Measurements from ENCODE around the gene YPEL2. TPM values are rescaled to one million over a fixed set of nuclear protein-coding genes. Genes with fewer than 3 reads are reported as not detected.

Gene YPEL2
- total and polyA plus RNA-seq, 2 donors (not counting 3 experiments of a cell fraction or from before 2014, with no cell fraction given) = 36.5 to 66.8 TPM

DNA sequence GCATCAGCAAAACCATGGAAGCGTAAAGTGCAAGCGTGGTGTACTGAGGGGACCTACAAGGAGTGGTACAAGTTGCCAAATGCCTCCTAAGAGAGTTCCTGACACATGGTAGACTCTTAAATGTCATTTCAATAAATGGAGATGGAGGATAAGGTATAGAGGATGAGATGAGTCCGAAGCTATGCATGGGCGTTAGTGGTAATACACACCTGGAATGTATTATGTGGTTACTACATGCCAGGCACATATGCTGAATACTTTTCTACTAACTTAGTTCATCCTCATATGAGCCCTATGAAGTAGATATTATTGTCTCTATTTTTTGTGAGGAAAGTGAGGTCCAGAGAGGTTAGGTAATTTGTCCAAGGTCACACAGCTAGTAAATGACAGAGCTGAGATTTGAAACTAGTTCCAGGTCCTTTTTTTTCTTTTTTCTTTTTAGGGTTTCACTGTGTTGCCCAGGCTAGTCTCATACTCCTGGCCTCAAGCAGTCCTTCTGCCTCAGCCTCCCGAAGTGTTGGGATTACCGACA, 15.5 kb downstream of the YPEL2 start:
- BruUV-seq (replicated peaks) = no TSS peak
- Histone ChIP-seq H3K9me3 (replicated peaks; ENCODE audit: control insufficient read depth, insufficient read depth, low read length) (no peaks in the 10 kb centered on the region), H3K9me1 (replicated peaks; ENCODE audit: control insufficient read depth, extremely low read depth, insufficient read depth, low read length) (no peaks in the 10 kb centered on the region), H3K4me1 (ENCODE audit: control insufficient read depth, extremely low read depth, insufficient read depth, low read length) (no peaks in the 10 kb centered on the region), H3K79me2 (ENCODE audit: control insufficient read depth, insufficient read depth, low read length) (peaks cover 54% of the 10 kb centered on the region), H3K36me3 (ENCODE audit: control insufficient read depth in 2 of 2, extremely low read depth in 1 of 2, insufficient read depth in 2 of 2, low read length in 2 of 2) (peaks cover 0 to 11% of the 10 kb centered on the region in 2 experiments), H3K9ac (replicated peaks; ENCODE audit: extremely low read depth, insufficient read depth, low read length) (no peak overlapping the region), H3K4me3 (replicated peaks in 1 of 3; ENCODE audit: insufficient read depth in 1 of 3, low read depth in 1 of 3, low read length in 3 of 3) (no peak overlapping the region), H3K4me2 (ENCODE audit: insufficient read depth, low read length) (no peak overlapping the region), H2AFZ (ENCODE audit: low read depth, low read length) (no peak overlapping the region), H3K27ac (ENCODE audit: insufficient read depth, low read depth, low read length) (no peak overlapping the region), H4K20me1 (replicated peaks; ENCODE audit: control insufficient read depth, extremely low read depth, insufficient read depth, low read length) (peaks cover 4% of the 10 kb centered on the region), H3K27me3 (ENCODE audit: control insufficient read depth in 2 of 2, insufficient read depth in 2 of 2, low read length in 2 of 2) (no peaks in the 10 kb centered on the region)
- dilution Hi-C loops (cut with MboI; ENCODE audit: extremely low pct_ligation_motif_present, low sequenced_read_pairs) (loop anchor here (25.0 kb wide), 1 partner anchor 90 kb away; no protein-coding TSS in a partner anchor), intact Hi-C loops (cut with micrococcal nuclease) (no loop called here)
- FAIRE-seq = no peak
- CTCF ChIA-PET = interaction anchor here (1.3 kb wide), 1 partner anchor 17 kb away, joined by 3 read pairs; no protein-coding TSS in a partner anchor
- POLR2A ChIA-PET = no interaction called here
- no peak for DNase-seq (ENCODE audit: low read depth, low spot score)
- TF ChIP-seq POLR2AphosphoS5 (IDR thresholded peaks at IDR 0.05; ENCODE audit: insufficient read depth, low read depth, low read length) = no peak
- TF ChIP-seq EZH2 (IDR thresholded peaks at IDR 0.05; ENCODE audit: borderline replicate concordance, low read depth, low read length, severe bottlenecking) = no peak
- TF ChIP-seq POLR2A (IDR thresholded peaks at IDR 0.05; ENCODE audit: low read depth, low read length) = no peak
- TF ChIP-seq FOS (IDR thresholded peaks at IDR 0.05; ENCODE audit: borderline replicate concordance, insufficient read depth, low read length) = no peak
- TF ChIP-seq, protein P1, sequence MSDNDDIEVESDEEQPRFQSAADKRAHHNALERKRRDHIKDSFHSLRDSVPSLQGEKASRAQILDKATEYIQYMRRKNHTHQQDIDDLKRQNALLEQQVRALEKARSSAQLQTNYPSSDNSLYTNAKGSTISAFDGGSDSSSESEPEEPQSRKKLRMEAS (IDR thresholded peaks at IDR 0.05; ENCODE audit: insufficient read depth, insufficient read length) = no peak
- TF ChIP-seq JUN (IDR thresholded peaks at IDR 0.05; ENCODE audit: borderline replicate concordance, insufficient read depth, insufficient read length, low read depth) = no peak
- no peak for TF ChIP-seq MYC (IDR thresholded peaks at IDR 0.05; ENCODE audit: low read depth, low read length)
- TF ChIP-seq, protein P2, sequence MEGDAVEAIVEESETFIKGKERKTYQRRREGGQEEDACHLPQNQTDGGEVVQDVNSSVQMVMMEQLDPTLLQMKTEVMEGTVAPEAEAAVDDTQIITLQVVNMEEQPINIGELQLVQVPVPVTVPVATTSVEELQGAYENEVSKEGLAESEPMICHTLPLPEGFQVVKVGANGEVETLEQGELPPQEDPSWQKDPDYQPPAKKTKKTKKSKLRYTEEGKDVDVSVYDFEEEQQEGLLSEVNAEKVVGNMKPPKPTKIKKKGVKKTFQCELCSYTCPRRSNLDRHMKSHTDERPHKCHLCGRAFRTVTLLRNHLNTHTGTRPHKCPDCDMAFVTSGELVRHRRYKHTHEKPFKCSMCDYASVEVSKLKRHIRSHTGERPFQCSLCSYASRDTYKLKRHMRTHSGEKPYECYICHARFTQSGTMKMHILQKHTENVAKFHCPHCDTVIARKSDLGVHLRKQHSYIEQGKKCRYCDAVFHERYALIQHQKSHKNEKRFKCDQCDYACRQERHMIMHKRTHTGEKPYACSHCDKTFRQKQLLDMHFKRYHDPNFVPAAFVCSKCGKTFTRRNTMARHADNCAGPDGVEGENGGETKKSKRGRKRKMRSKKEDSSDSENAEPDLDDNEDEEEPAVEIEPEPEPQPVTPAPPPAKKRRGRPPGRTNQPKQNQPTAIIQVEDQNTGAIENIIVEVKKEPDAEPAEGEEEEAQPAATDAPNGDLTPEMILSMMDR (IDR thresholded peaks at IDR 0.05; ENCODE audit: extremely low read depth in 1 of 2, insufficient read depth in 1 of 2, low read depth in 1 of 2, low read length in 2 of 2) = no peak
- no peak for TF ChIP-seq GATA2 (IDR thresholded peaks at IDR 0.05; ENCODE audit: insufficient read depth, insufficient read length, low read depth, low read length)
